Effector memory CD4-positive, alpha-beta T cell (primary cell): ENCODE results near the gene TGFB2.
"Not testable (repeated sequence)": the region's sequence is repeated elsewhere in the genome, so short reads cannot be mapped to it uniquely, and the experiment has no call there.

ENCODE experiments used
- DNase-seq, 3 donors: peaks; one replicate each; pipeline ENCODE4 v3.0.0-alpha.2; 2020
- H3K27ac ChIP-seq: 2 replicates; pipeline ENCODE4 v1.7.0; 2013; ENCODE audit warnings: mild to moderate bottlenecking, low read length, moderate library complexity; ENCODE audit not compliant: insufficient read depth, poor library complexity, severe bottlenecking
- H3K27me3 ChIP-seq: replicated peaks from 2 replicates; pipeline ENCODE4 v1.7.0; 2013; ENCODE audit warnings: mild to moderate bottlenecking, low read length; ENCODE audit not compliant: insufficient read depth, control insufficient read depth, poor library complexity, severe bottlenecking
- H3K36me3 ChIP-seq: 2 replicates; pipeline ENCODE4 v1.7.0; 2013; ENCODE audit warnings: mild to moderate bottlenecking, low read length, moderate library complexity; ENCODE audit not compliant: control insufficient read depth, insufficient read depth
- H3K4me1 ChIP-seq: 2 replicates; pipeline ENCODE4 v1.7.0; 2013; ENCODE audit warnings: low read length, mild to moderate bottlenecking; ENCODE audit not compliant: control insufficient read depth, insufficient read depth, poor library complexity, severe bottlenecking
- H3K4me3 ChIP-seq: 2 replicates; pipeline ENCODE4 v1.7.0; 2013; ENCODE audit warnings: low read length, low read depth, mild to moderate bottlenecking; ENCODE audit not compliant: insufficient read depth, poor library complexity, severe bottlenecking
- H3K9me3 ChIP-seq: 2 replicates; pipeline ENCODE4 v1.7.0; 2013; ENCODE audit warnings: mild to moderate bottlenecking, low read length, moderate library complexity; ENCODE audit not compliant: control insufficient read depth

Gene TGFB2

GRCh38 chr1:218304281-218305039 lies 40.7 kb upstream of the TGFB2 start:
- H3K36me3 ChIP-seq = peaks cover 18% of the 10 kb centered on the region
- DNase-seq = no peak
- no peaks in the 10 kb centered on the region for H3K9me3 ChIP-seq
- H3K27ac ChIP-seq = no peak overlapping the region
- H3K27me3 ChIP-seq = no peaks in the 10 kb centered on the region
- H3K4me3 ChIP-seq = no peak overlapping the region
- H3K4me1 ChIP-seq = no peaks in the 10 kb centered on the region

- Histone ChIP-seq H3K27me3 (no peaks in the 10 kb centered on the region), H3K27ac (no peak overlapping the region), H3K4me3 (no peak overlapping the region), H3K9me3 (no peaks in the 10 kb centered on the region), H3K36me3 (peaks cover 18% of the 10 kb centered on the region), H3K4me1 (no peaks in the 10 kb centered on the region)
- no peak for DNase-seq
Observed at GRCh38 chr1:218305472-218306064, 39.6 kb upstream of the TGFB2 start.

GRCh38 chr1:218312509-218312908 lies 32.6 kb upstream of the TGFB2 start:
- Histone ChIP-seq H3K4me3 (no peak overlapping the region), H3K27me3 (no peaks in the 10 kb centered on the region), H3K27ac (no peak overlapping the region), H3K9me3 (no peaks in the 10 kb centered on the region), H3K36me3 (peaks cover 10% of the 10 kb centered on the region), H3K4me1 (no peaks in the 10 kb centered on the region)
- no peak for DNase-seq

GRCh38 chr1:218314316-218314715 lies 30.8 kb upstream of the TGFB2 start:
- Histone ChIP-seq H3K4me3 (no peak overlapping the region), H3K9me3 (no peaks in the 10 kb centered on the region), H3K27ac (no peak overlapping the region), H3K36me3 (peaks cover 7% of the 10 kb centered on the region), H3K27me3 (no peaks in the 10 kb centered on the region), H3K4me1 (no peaks in the 10 kb centered on the region)
- DNase-seq = no peak

- Histone ChIP-seq H3K4me3 (no peak overlapping the region), H3K27ac (no peak overlapping the region), H3K4me1 (no peaks in the 10 kb centered on the region), H3K9me3 (no peaks in the 10 kb centered on the region), H3K36me3 (peaks cover 7% of the 10 kb centered on the region), H3K27me3 (no peaks in the 10 kb centered on the region)
- DNase-seq = no peak
Observed at GRCh38 chr1:218315638-218316037, 29.5 kb upstream of the TGFB2 start.

- H3K27me3 ChIP-seq = no peaks in the 10 kb centered on the region
- H3K36me3 ChIP-seq = no peaks in the 10 kb centered on the region
- no peak for DNase-seq
- no peaks in the 10 kb centered on the region for H3K9me3 ChIP-seq
- H3K4me1 ChIP-seq = no peaks in the 10 kb centered on the region
- H3K4me3 ChIP-seq = no peak overlapping the region
- no peak overlapping the region for H3K27ac ChIP-seq
Observed at GRCh38 chr1:218317061-218317460, 28.1 kb upstream of the TGFB2 start.

- peaks cover 15% of the 10 kb centered on the region for H3K36me3 ChIP-seq
- DNase-seq = not testable (repeated sequence)
Observed at GRCh38 chr1:218320182-218320581, 25.0 kb upstream of the TGFB2 start.

GRCh38 chr1:218322762-218323161 lies 22.4 kb upstream of the TGFB2 start:
- no peak for DNase-seq
- H3K27me3 ChIP-seq = no peaks in the 10 kb centered on the region
- no peak overlapping the region for H3K27ac ChIP-seq
- H3K36me3 ChIP-seq = peaks cover 15% of the 10 kb centered on the region
- no peaks in the 10 kb centered on the region for H3K4me1 ChIP-seq
- no peaks in the 10 kb centered on the region for H3K9me3 ChIP-seq
- no peak overlapping the region for H3K4me3 ChIP-seq

More at GRCh38 chr1:218320182-218320581, 25.0 kb upstream of the TGFB2 start:
- not testable (repeated sequence) for H3K27me3 ChIP-seq, H3K4me3 ChIP-seq, H3K9me3 ChIP-seq, H3K27ac ChIP-seq, H3K4me1 ChIP-seq

GRCh38 chr1:218323568-218324225 lies 21.4 kb upstream of the TGFB2 start:
- no peaks in the 10 kb centered on the region for H3K27me3 ChIP-seq

GRCh38 chr1:218324226-218324580 lies 20.9 kb upstream of the TGFB2 start:
- Histone ChIP-seq H3K4me3 (no peak overlapping the region), H3K4me1 (no peaks in the 10 kb centered on the region), H3K27me3 (no peaks in the 10 kb centered on the region), H3K27ac (no peak overlapping the region), H3K36me3 (peaks cover 15% of the 10 kb centered on the region), H3K9me3 (no peaks in the 10 kb centered on the region)
- no peak for DNase-seq

More at GRCh38 chr1:218323568-218324225, 21.4 kb upstream of the TGFB2 start:
- DNase-seq = no peak
- H3K9me3 ChIP-seq = no peaks in the 10 kb centered on the region
- H3K4me1 ChIP-seq = no peaks in the 10 kb centered on the region
- no peak overlapping the region for H3K4me3 ChIP-seq
- peaks cover 15% of the 10 kb centered on the region for H3K36me3 ChIP-seq
- no peak overlapping the region for H3K27ac ChIP-seq
